ENCODE data around the gene MPHOSPH10.

GRCh38 chr2:71113843-71114242 lies 16.6 kb upstream of the MPHOSPH10 start:
- TF ChIP-seq REST (IDR thresholded peaks at IDR 0.05; ENCODE audit: insufficient read depth in 1 of 2, low read depth in 2 of 2, low read length in 1 of 2), result no peak
- TF ChIP-seq CTCF (IDR thresholded peaks at IDR 0.05), result no peak
- TF ChIP-seq TCF7L2 (IDR thresholded peaks at IDR 0.05; ENCODE audit: low read depth, low read length), result no peak
